H9 (cell line): ENCODE results near the gene ANAPC15. TPM values are rescaled to one million over a fixed set of nuclear protein-coding genes. Genes with fewer than 3 reads are reported as not detected.
"Not testable (repeated sequence)": the region's sequence is repeated elsewhere in the genome, so short reads cannot be mapped to it uniquely, and the experiment has no call there.

Experiments
- DNase-seq: peaks from one replicate; pipeline ENCODE4 v3.0.0-alpha.2; 2017
- H2AFZ ChIP-seq: one replicate; pipeline ENCODE4 v1.6.1; 2013; ENCODE audit warnings: mild to moderate bottlenecking, low read length, control low read depth, moderate library complexity
- H2AK5ac ChIP-seq: 2 replicates; pipeline ENCODE4 v1.6.1; 2013; ENCODE audit warnings: low read length, control low read depth, mixed read lengths; ENCODE audit not compliant: insufficient read length
- H2BK120ac ChIP-seq: one replicate; pipeline ENCODE4 v1.6.1; 2013; ENCODE audit warnings: low read depth, mild to moderate bottlenecking, low read length, control low read depth, inconsistent platforms; ENCODE audit not compliant: poor library complexity, severe bottlenecking
- H2BK12ac ChIP-seq: 2 replicates; pipeline ENCODE4 v1.6.1; 2013; ENCODE audit warnings: low read length, control low read depth, mixed read lengths, low read depth; ENCODE audit not compliant: insufficient read length
- H2BK15ac ChIP-seq: 2 replicates; pipeline ENCODE4 v1.6.1; 2013; ENCODE audit warnings: low read depth, low read length, control low read depth
- H2BK20ac ChIP-seq: one replicate; pipeline ENCODE4 v1.6.1; 2013; ENCODE audit warnings: low read depth, mild to moderate bottlenecking, low read length, control low read depth, inconsistent platforms; ENCODE audit not compliant: poor library complexity, severe bottlenecking
- H2BK5ac ChIP-seq: 2 replicates; pipeline ENCODE4 v1.6.1; 2013; ENCODE audit warnings: low read length, control low read depth, mixed read lengths; ENCODE audit not compliant: insufficient read length
- H3K14ac ChIP-seq: 2 replicates; pipeline ENCODE4 v1.6.1; 2013; ENCODE audit warnings: low read length, control low read depth; ENCODE audit not compliant: insufficient read depth
- H3K18ac ChIP-seq: 2 replicates; pipeline ENCODE4 v1.6.1; 2013; ENCODE audit warnings: low read depth, mild to moderate bottlenecking, mixed read lengths, low read length, control low read depth; ENCODE audit not compliant: insufficient read length
- H3K23ac ChIP-seq: 2 replicates; pipeline ENCODE4 v1.6.1; 2013; ENCODE audit warnings: low read length, control low read depth, mixed read lengths, low read depth; ENCODE audit not compliant: insufficient read length
- H3K23me2 ChIP-seq: 2 replicates; pipeline ENCODE4 v1.6.1; 2013; ENCODE audit warnings: low read depth, mild to moderate bottlenecking, mixed read lengths, low read length, control low read depth; ENCODE audit not compliant: insufficient read length, poor library complexity, severe bottlenecking
- H3K27ac ChIP-seq: 2 replicates; pipeline ENCODE4 v1.5.1; 2013; ENCODE audit warnings: low read length, control low read depth, mixed read lengths, low read depth; ENCODE audit not compliant: insufficient read length
- H3K27me3 ChIP-seq: 2 replicates; pipeline ENCODE4 v1.6.1; 2013; ENCODE audit warnings: low read length, control low read depth, inconsistent platforms; ENCODE audit not compliant: insufficient read depth
- H3K4ac ChIP-seq: 2 replicates; pipeline ENCODE4 v1.6.1; 2013; ENCODE audit warnings: low read depth, mild to moderate bottlenecking, control low read depth, inconsistent platforms, low read length, moderate library complexity
- H3K4me1 ChIP-seq: 2 replicates; pipeline ENCODE4 v1.6.1; 2013; ENCODE audit warnings: low read length, control low read depth, inconsistent platforms; ENCODE audit not compliant: insufficient read depth
- H3K4me2 ChIP-seq: 2 replicates; pipeline ENCODE4 v1.6.1; 2013; ENCODE audit warnings: low read length, control low read depth, mixed read lengths; ENCODE audit not compliant: insufficient read length, insufficient read depth
- H3K56ac ChIP-seq: 2 replicates; pipeline ENCODE4 v1.6.1; 2013; ENCODE audit warnings: low read depth, mild to moderate bottlenecking, mixed read lengths, low read length, control low read depth; ENCODE audit not compliant: insufficient read length
- H3K79me1 ChIP-seq: 2 replicates; pipeline ENCODE4 v1.6.1; 2013; ENCODE audit warnings: low read depth, mild to moderate bottlenecking, moderate library complexity, low read length, control low read depth, inconsistent platforms; ENCODE audit not compliant: insufficient read depth, poor library complexity, severe bottlenecking
- H3K79me2 ChIP-seq: 2 replicates; pipeline ENCODE4 v1.6.1; 2013; ENCODE audit warnings: low read length, control low read depth, inconsistent platforms; ENCODE audit not compliant: insufficient read depth
- H3K9ac ChIP-seq: 2 replicates; pipeline ENCODE4 v1.6.1; 2013; ENCODE audit warnings: low read length, control low read depth, mixed read lengths; ENCODE audit not compliant: insufficient read length; ENCODE audit errors: extremely low read depth
- H3K9me3 ChIP-seq: one replicate; pipeline ENCODE4 v1.6.1; 2013; ENCODE audit warnings: low read depth, low read length, inconsistent platforms; ENCODE audit not compliant: control insufficient read depth
- H3T11ph ChIP-seq: one replicate; pipeline ENCODE4 v1.6.1; 2013; ENCODE audit warnings: mild to moderate bottlenecking, low read length, control low read depth, inconsistent platforms
- H4K20me1 ChIP-seq: one replicate; pipeline ENCODE4 v1.6.1; 2013; ENCODE audit not compliant: control insufficient read depth, insufficient read length, insufficient read depth
- H4K5ac ChIP-seq: 2 replicates; pipeline ENCODE4 v1.6.1; 2013; ENCODE audit warnings: low read depth, mild to moderate bottlenecking, mixed read lengths, low read length, control low read depth; ENCODE audit not compliant: insufficient read length
- H4K8ac ChIP-seq: replicated peaks from 2 replicates; pipeline ENCODE4 v1.6.1; 2013; ENCODE audit warnings: low read length, control low read depth, mixed read lengths, low read depth; ENCODE audit not compliant: insufficient read length
- H4K91ac ChIP-seq: 2 replicates; pipeline ENCODE4 v1.6.1; 2013; ENCODE audit warnings: low read depth, mild to moderate bottlenecking, moderate library complexity, mixed read lengths, low read length, control low read depth; ENCODE audit not compliant: insufficient read length
- H3K27ac Mint-ChIP-seq, 3 experiments: 2 replicates in 2 of 3; 3 replicates in 1 of 3; pipeline ENCODE4 v1.8.0; 2020 to 2021; ENCODE audit warnings: mixed read lengths in 3 of 3, mild to moderate bottlenecking in 1 of 3, moderate library complexity in 1 of 3
- H3K27me3 Mint-ChIP-seq: 2 replicates; pipeline ENCODE4 v1.8.0; 2021; ENCODE audit warnings: low read depth, mild to moderate bottlenecking, moderate library complexity, mixed read lengths
- H3K36me3 Mint-ChIP-seq, 3 experiments: 2 replicates in 2 of 3; 3 replicates in 1 of 3; pipeline ENCODE4 v1.8.0; 2020 to 2021; ENCODE audit warnings: low read depth in 3 of 3, mixed read lengths in 3 of 3; ENCODE audit not compliant: insufficient read depth in 1 of 3
- H3K4me1 Mint-ChIP-seq, 2 experiments: 2 replicates each; pipeline ENCODE4 v1.8.0; 2020; ENCODE audit warnings: mixed read lengths in 2 of 2
- H3K4me3 Mint-ChIP-seq, 2 experiments: 2 replicates in 1 of 2; 3 replicates in 1 of 2; pipeline ENCODE4 v1.8.0; 2020 to 2021; ENCODE audit warnings: mild to moderate bottlenecking in 2 of 2, mixed read lengths in 2 of 2, moderate library complexity in 1 of 2
- H3K9me3 Mint-ChIP-seq, 2 experiments: 2 replicates in 1 of 2; 3 replicates in 1 of 2; pipeline ENCODE4 v1.8.0; 2020; ENCODE audit warnings: mild to moderate bottlenecking in 2 of 2, mixed read lengths in 2 of 2, moderate library complexity in 1 of 2
- WGBS: extraction: QIAGEN DNeasy Blood & Tissue Kit; methylation state at CpG from one replicate; pipeline ENCODE4 v1.1.7; 2013; ENCODE audit warnings: missing lambda C conversion rate, low lambda C conversion rate, mixed read lengths; ENCODE audit not compliant: insufficient read length; ENCODE audit errors: extremely low coverage; 5-methylcytosine and 5-hydroxymethylcytosine counted together
- total RNA-seq: library from RNA; stranded (reverse); gene quantifications from 2 replicates; pipeline ENCODE4 v1.2.1, GENCODE V29; 2021
- TF ChIP-seq, protein P1 (sequence below): fragments of 200-600 bp; sonication (generic); conservative IDR thresholded peaks from 3 replicates; pipeline ENCODE4 v1.8.0; 2021; ENCODE audit warnings: antibody characterized with exemption, mild to moderate bottlenecking

ANAPC15 gene
- total RNA-seq, 1 experiment from 2014 or later: 72.6 TPM

GRCh38 chr11:72135891-72136683 lies 23.6 kb upstream of the ANAPC15 start:
- no peak overlapping the region for H2BK20ac ChIP-seq

DNA sequence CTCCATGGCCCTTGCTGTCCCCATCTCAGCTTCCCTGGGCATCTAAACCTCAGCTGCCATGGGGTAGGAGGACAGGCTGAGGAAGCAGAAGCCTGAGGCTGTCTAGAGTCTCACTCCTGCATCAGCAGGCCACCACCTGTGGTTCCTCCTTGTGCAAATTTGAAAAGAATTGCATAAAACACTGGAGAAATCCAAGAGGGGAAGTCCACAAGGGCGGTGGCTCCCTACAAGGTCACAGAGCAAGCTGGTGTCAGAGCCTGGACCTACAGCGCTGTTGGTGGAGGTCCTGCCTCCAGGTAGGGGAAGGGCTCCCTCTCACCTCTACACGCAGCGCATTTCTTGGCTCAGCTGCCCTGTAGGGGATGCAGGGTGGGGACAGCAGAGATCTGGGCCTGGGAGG lies 23.0 kb upstream of the ANAPC15 start, which contains the start of gene FOLR3:
FOLR3 (plus strand) TSS at position 253 of the 400 bp plus-strand sequence. CDS start 228 bp downstream, outside the sequence.
- not testable (repeated sequence) for H2BK12ac ChIP-seq, H4K5ac ChIP-seq, H3K4me1 ChIP-seq, H3K23ac ChIP-seq, H3K27ac ChIP-seq, DNase-seq, H3K4me2 ChIP-seq, H2BK120ac ChIP-seq, H4K91ac ChIP-seq, H3K79me1 ChIP-seq, H2BK15ac ChIP-seq, H3K14ac ChIP-seq, H3K9me3 ChIP-seq, H3K18ac ChIP-seq, H3K79me2 ChIP-seq, H3K56ac ChIP-seq, H3K4ac ChIP-seq, H3K27me3 ChIP-seq, H4K20me1 ChIP-seq, H3K27ac Mint-ChIP-seq, H2BK5ac ChIP-seq, H3T11ph ChIP-seq, H3K9ac ChIP-seq, H3K4me1 Mint-ChIP-seq, H2AK5ac ChIP-seq, H2BK20ac ChIP-seq, H3K9me3 Mint-ChIP-seq, H3K4me3 Mint-ChIP-seq, H2AFZ ChIP-seq, H3K36me3 Mint-ChIP-seq, H3K23me2 ChIP-seq, H4K8ac ChIP-seq
- no CpG with 5 or more reads among the region's 4 CpGs for WGBS
- H3K27me3 Mint-ChIP-seq: peaks cover 26% of the 10 kb centered on the region

More at GRCh38 chr11:72135891-72136683, 23.6 kb upstream of the ANAPC15 start:
- no peak overlapping the region for H2AK5ac ChIP-seq
- no peak overlapping the region for H3K23ac ChIP-seq
- H3K27me3 ChIP-seq: no peaks in the 10 kb centered on the region
- H2BK15ac ChIP-seq: no peak overlapping the region
- Mint-ChIP-seq H3K36me3 (no peaks in the 10 kb centered on the region), H3K27ac (no peak overlapping the region), H3K9me3 (no peaks in the 10 kb centered on the region), H3K4me1 (peaks cover 0 to 3% of the 10 kb centered on the region in 2 experiments; a peak in 2 of 4 replicates), H3K4me3 (no peak overlapping the region; a peak in 1 of 5 replicates), H3K27me3 (peaks cover 24% of the 10 kb centered on the region)
- WGBS: no CpG with 5 or more reads among the region's 14 CpGs
- H3K4me2 ChIP-seq: no peak overlapping the region
- H3K56ac ChIP-seq: no peak overlapping the region
- H4K20me1 ChIP-seq: no peaks in the 10 kb centered on the region
- no peaks in the 10 kb centered on the region for H3K23me2 ChIP-seq
- no peak overlapping the region for H3K27ac ChIP-seq
- no peak overlapping the region for H3K4ac ChIP-seq
- H3K79me1 ChIP-seq: no peaks in the 10 kb centered on the region
- no peak overlapping the region for H2AFZ ChIP-seq
- no peaks in the 10 kb centered on the region for H3K79me2 ChIP-seq
- no peak for DNase-seq
- TF ChIP-seq, protein P1, sequence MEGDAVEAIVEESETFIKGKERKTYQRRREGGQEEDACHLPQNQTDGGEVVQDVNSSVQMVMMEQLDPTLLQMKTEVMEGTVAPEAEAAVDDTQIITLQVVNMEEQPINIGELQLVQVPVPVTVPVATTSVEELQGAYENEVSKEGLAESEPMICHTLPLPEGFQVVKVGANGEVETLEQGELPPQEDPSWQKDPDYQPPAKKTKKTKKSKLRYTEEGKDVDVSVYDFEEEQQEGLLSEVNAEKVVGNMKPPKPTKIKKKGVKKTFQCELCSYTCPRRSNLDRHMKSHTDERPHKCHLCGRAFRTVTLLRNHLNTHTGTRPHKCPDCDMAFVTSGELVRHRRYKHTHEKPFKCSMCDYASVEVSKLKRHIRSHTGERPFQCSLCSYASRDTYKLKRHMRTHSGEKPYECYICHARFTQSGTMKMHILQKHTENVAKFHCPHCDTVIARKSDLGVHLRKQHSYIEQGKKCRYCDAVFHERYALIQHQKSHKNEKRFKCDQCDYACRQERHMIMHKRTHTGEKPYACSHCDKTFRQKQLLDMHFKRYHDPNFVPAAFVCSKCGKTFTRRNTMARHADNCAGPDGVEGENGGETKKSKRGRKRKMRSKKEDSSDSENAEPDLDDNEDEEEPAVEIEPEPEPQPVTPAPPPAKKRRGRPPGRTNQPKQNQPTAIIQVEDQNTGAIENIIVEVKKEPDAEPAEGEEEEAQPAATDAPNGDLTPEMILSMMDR: no peak
- H3K9me3 ChIP-seq: no peaks in the 10 kb centered on the region
- H3K9ac ChIP-seq: no peak overlapping the region
- no peak overlapping the region for H4K91ac ChIP-seq
- no peak overlapping the region for H2BK120ac ChIP-seq
- no peak overlapping the region for H4K5ac ChIP-seq
- H2BK5ac ChIP-seq: no peak overlapping the region
- H3K18ac ChIP-seq: no peak overlapping the region
- no peak overlapping the region for H3T11ph ChIP-seq
- no peaks in the 10 kb centered on the region; the same call in none of the 2 replicates for H3K4me1 ChIP-seq
- H2BK12ac ChIP-seq: no peak overlapping the region
- no peak overlapping the region for H4K8ac ChIP-seq
- H3K14ac ChIP-seq: no peak overlapping the region
